HG03095 (cell line): ENCODE measurements around the gene OR5H2.
A peak's percentile ranks its signal among the peaks of the same experiment; 100 is the strongest.
"Not testable (repeated sequence)": the region's sequence is repeated elsewhere in the genome, so short reads cannot be mapped to it uniquely, and the experiment has no call there.

ENCODE experiments used
- ATAC-seq: cut with Tn5 transposase; IDR thresholded peaks from one replicate; pipeline ENCODE4 v1.9.1; 2021; ENCODE audit warnings: moderate library complexity; ENCODE audit not compliant: unreplicated experiment

The OR5H2 gene

GRCh38 chr3:98282205-98282604 lies at the start of gene OR5H2:
TSS of gene OR5H2 (plus strand) at chr3:98282505. CDS start at chr3:98282903, 398 bp downstream.
- no peak for ATAC-seq

- no peak for ATAC-seq
Observed at GRCh38 chr3:98233468-98233867, 48.8 kb upstream of the OR5H2 start.

- no peak for ATAC-seq
Observed at GRCh38 chr3:98240131-98240530, 42.2 kb upstream of the OR5H2 start.

GRCh38 chr3:98242155-98242554 lies 40.1 kb upstream of the OR5H2 start:
- no peak for ATAC-seq

GRCh38 chr3:98243843-98244242 lies 38.5 kb upstream of the OR5H2 start:
- no peak for ATAC-seq

GRCh38 chr3:98246142-98246541 lies 36.2 kb upstream of the OR5H2 start:
- no peak for ATAC-seq

GRCh38 chr3:98256026-98256425 lies 26.3 kb upstream of the OR5H2 start:
- ATAC-seq, result not testable (repeated sequence)

- no peak for ATAC-seq
Observed at GRCh38 chr3:98259707-98260106, 22.6 kb upstream of the OR5H2 start.

GRCh38 chr3:98262046-98262445 lies 20.3 kb upstream of the OR5H2 start:
- no peak for ATAC-seq

GRCh38 chr3:98263944-98264343 lies 18.4 kb upstream of the OR5H2 start, which contains the start of gene OR5H6:
TSS of gene OR5H6 (plus strand) at chr3:98264244. CDS start at chr3:98264333, 89 bp downstream.
- no peak for ATAC-seq

GRCh38 chr3:98269846-98270245 lies 12.5 kb upstream of the OR5H2 start:
- ATAC-seq, result no peak

- no peak for ATAC-seq
Observed at GRCh38 chr3:98272126-98272525, 10.2 kb upstream of the OR5H2 start.

GRCh38 chr3:98274914-98275313 lies 7.4 kb upstream of the OR5H2 start:
- ATAC-seq, result no peak

- no peak for ATAC-seq
Observed at GRCh38 chr3:98290916-98291315, 8.6 kb downstream of the OR5H2 start.

- ATAC-seq, result no peak
Observed at GRCh38 chr3:98291332-98291957, 9.1 kb downstream of the OR5H2 start.

- no peak for ATAC-seq
Observed at GRCh38 chr3:98322101-98322500, 39.8 kb downstream of the OR5H2 start.

- ATAC-seq, result no peak
Observed at GRCh38 chr3:98322686-98323085, 40.4 kb downstream of the OR5H2 start.

GRCh38 chr3:98323425-98323824 lies 41.1 kb downstream of the OR5H2 start:
- ATAC-seq, result no peak

GRCh38 chr3:98325055-98325454 lies 42.8 kb downstream of the OR5H2 start:
- no peak for ATAC-seq

- no peak for ATAC-seq
Observed at GRCh38 chr3:98326105-98326893, 44.0 kb downstream of the OR5H2 start.

GRCh38 chr3:98326945-98327344 lies 44.6 kb downstream of the OR5H2 start:
- ATAC-seq, result peak; percentile 57

GRCh38 chr3:98328933-98329332 lies 46.6 kb downstream of the OR5H2 start:
- ATAC-seq, result no peak
